Pancreas (tissue), 10 donors: ENCODE measurements around the gene MYOF. TPM values are rescaled to one million over a fixed set of nuclear protein-coding genes. Genes with fewer than 3 reads are reported as not detected.

ENCODE experiments used
- ATAC-seq, 4 donors: fragments of 200-7000 bp; cut with Tn5 transposase; one replicate each; pipeline versions ENCODE4 v1.8.0 to v1.9.1; 2020; ENCODE audit warnings: mild to moderate bottlenecking in 4 of 4, moderate library complexity in 4 of 4
- DNase-seq, 6 donors: peaks; one replicate each; pipeline ENCODE4 v3.0.0-alpha.2; 2020
- FAIRE-seq: peaks from 2 replicates; lab custom pipeline; 2012; peaks lifted over from hg19 to GRCh38; lab: Jason Lieb, UNC
- H3K27ac ChIP-seq, 4 donors: fragments of 200-600 bp; sonication (generic); 1 replicate in 3 of 4; 2 replicates in 1 of 4; pipeline versions ENCODE4 v1.5.0 to v1.8.0; 2020
- H3K27me3 ChIP-seq, 4 donors: fragments of 200-600 bp; one replicate each; pipeline ENCODE4 v1.8.0; 2021
- H3K36me3 ChIP-seq, 3 donors: fragments of 200-600 bp; sonication (generic) in 1 of 3; one replicate each; pipeline versions ENCODE4 v1.5.0 to v1.8.0; 2020 to 2021
- H3K4me1 ChIP-seq, 3 donors: fragments of 200-600 bp; one replicate each; pipeline ENCODE4 v1.8.0; 2021
- H3K4me3 ChIP-seq, 4 donors: fragments of 200-600 bp; sonication (generic) in 2 of 4; one replicate each; pipeline versions ENCODE4 v1.5.0 to v1.8.0; 2020 to 2021
- H3K9me3 ChIP-seq, 4 donors: fragments of 200-600 bp; one replicate each; pipeline ENCODE4 v1.8.0; 2021
- CTCF ChIP-seq, 4 donors: fragments of 200-600 bp; sonication (generic) in 3 of 4; IDR thresholded peaks; one replicate each; pipeline versions ENCODE4 v1.5.0 to v1.8.0; 2021; ENCODE audit warnings: antibody characterized with exemption in 4 of 4
- WGBS, 2 donors: extraction: QIAGEN DNeasy Blood & Tissue Kit; methylation state at CpG; one replicate each; pipeline ENCODE4 v1.1.7; 2013; 5-methylcytosine and 5-hydroxymethylcytosine counted together
- intact Hi-C, 3 donors: fragments of 100-400 bp; cut with DNase I; formaldehyde crosslinking; loops; one replicate each; pipeline versions ENCODE4 v1.11.1 to v1.14.2; 2022
- polyA plus RNA-seq, 2 donors: library from polyadenylated mRNA; stranded (reverse); fragments of 200-250 nt; gene quantifications; one replicate each; pipeline ENCODE4 v1.2.3, GENCODE V29; 2013
- total RNA-seq, 6 donors: library from RNA; stranded (reverse); fragmentation: NEBNext Ultra II Directional in 4 of 6; extraction: Animal tissue kit (Norgen Biotek cat#: 25700) in 4 of 6; gene quantifications; one replicate each; pipeline versions ENCODE4 v1.2.1 to v1.2.4, GENCODE V29; 2021 to 2023
- donor health status: healthy with polysubstance abuse.
- donor health status: DM: no; HTN: no; CAD: no; lungs with moderate emphysema.
- donor health status: DM: no; HTN: no; CAD: no.
- donor health status: control.
- donor health status: control.
- donor health status: Bipolar disorder and iron deficiency.
- donor health status: DM: yes; HTN: yes; CAD: no.
- donor health status: DM: no; HTN: no; CAD: no.
- donor health status: DM: no; HTN: no; CAD: no.
- donor health status: DM: yes; HTN: yes; CAD: no.

MYOF gene
- total and polyA plus RNA-seq, 8 donors = 4.7 to 38.2 (median 12.0) TPM

- TF ChIP-seq CTCF (IDR thresholded peaks at IDR 0.05) = no peak
- Histone ChIP-seq H3K4me3 (no peak overlapping the region), H3K4me1 (peaks cover 6 to 17% (median 14%) of the 10 kb centered on the region in 3 donors), H3K36me3 (no peaks in the 10 kb centered on the region), H3K9me3 (no peaks in the 10 kb centered on the region), H3K27ac (no peak overlapping the region), H3K27me3 (no peaks in the 10 kb centered on the region)
- DNase-seq (no peak), ATAC-seq (no peak), FAIRE-seq (no peak)
- WGBS, 2 donors = 72 to 75% methylated on average over 2 of the region's 2 CpGs
- intact Hi-C loops = no loop called here
These were observed 41.5 kb downstream of the MYOF start for GRCh38 chr10:93440591-93441091.

- H3K4me1 ChIP-seq = peaks cover 0 to 9% (median 6%) of the 10 kb centered on the region in 3 donors
- FAIRE-seq (no peak), DNase-seq (peak in 4 of 6 donors; percentile 55 to 77 (median 66)), ATAC-seq (peak; percentile 13 to 83 (median 79))
- no peaks in the 10 kb centered on the region for H3K36me3 ChIP-seq
- H3K9me3 ChIP-seq = no peaks in the 10 kb centered on the region
- TF ChIP-seq CTCF (IDR thresholded peaks at IDR 0.05) = no peak
- H3K27ac ChIP-seq = peak overlapping the region; percentile 67 to 91 (median 82)
- peak overlapping the region in 1 of 4 donors; percentile 12 for H3K4me3 ChIP-seq
- H3K27me3 ChIP-seq = no peaks in the 10 kb centered on the region
- intact Hi-C loops = no loop called here
- WGBS, 2 donors = 17 to 40% methylated on average over 16 of the region's 16 CpGs
These were observed 43.4 kb downstream of the MYOF start for GRCh38 chr10:93438613-93439253.

- peak in 3 of 4 donors; percentile 2 to 42 (median 8) for ATAC-seq
- H3K27me3 ChIP-seq = no peaks in the 10 kb centered on the region
- H3K4me3 ChIP-seq = peak overlapping the region in 1 of 4 donors; percentile 12
- TF ChIP-seq CTCF (IDR thresholded peaks at IDR 0.05) = no peak
- no peak for DNase-seq
- peak overlapping the region; percentile 67 to 91 (median 82) for H3K27ac ChIP-seq
- WGBS, 2 donors = 58 to 60% methylated on average over 19 of the region's 19 CpGs
- H3K36me3 ChIP-seq = no peaks in the 10 kb centered on the region
- FAIRE-seq = no peak
- H3K9me3 ChIP-seq = no peaks in the 10 kb centered on the region
- H3K4me1 ChIP-seq = peaks cover 0 to 9% (median 6%) of the 10 kb centered on the region in 3 donors
- intact Hi-C loops = no loop called here
These were observed 44.1 kb downstream of the MYOF start for GRCh38 chr10:93437946-93438612.

GRCh38 chr10:93437086-93437945 is 44.8 kb downstream of the MYOF start:
- ATAC-seq = peak; percentile 55 to 89 (median 77)
- WGBS, 2 donors = 56 to 64% methylated on average over 18 of the region's 18 CpGs
- FAIRE-seq = peak; percentile 86
- Histone ChIP-seq H3K4me3 (no peak overlapping the region), H3K36me3 (no peaks in the 10 kb centered on the region), H3K9me3 (no peaks in the 10 kb centered on the region), H3K27me3 (no peaks in the 10 kb centered on the region), H3K4me1 (peaks cover 0 to 3% (median 2%) of the 10 kb centered on the region in 3 donors), H3K27ac (peak overlapping the region; percentile 67 to 91 (median 82))
- TF ChIP-seq CTCF (IDR thresholded peaks at IDR 0.05) = no peak
- DNase-seq = peak in 3 of 6 donors; percentile 41 to 67 (median 45)
- intact Hi-C loops = no loop called here
